ENCODE data around the gene PLA1A.

- TF ChIP-seq POLR2AphosphoS5 (IDR thresholded peaks at IDR 0.05; ENCODE audit: low read depth, low read length) (no peak), TAF1 (IDR thresholded peaks at IDR 0.05; ENCODE audit: borderline replicate concordance, low read depth, low read length) (no peak), POLR2A (IDR thresholded peaks at IDR 0.05; ENCODE audit: low read depth, low read length) (no peak)
These were observed 11.7 kb upstream of the PLA1A start for GRCh38 chr3:119585856-119586570.

All from GM12892 (cell line).